GM10266 (cell line): Measurements from ENCODE around the gene GADD45A.
"Not testable (repeated sequence)": the region's sequence is repeated elsewhere in the genome, so short reads cannot be mapped to it uniquely, and the experiment has no call there.

Experiments used
- DNase-seq: peaks from one replicate; pipeline ENCODE4 v3.0.0; 2012; ENCODE audit errors: extremely low spot score
- TF ChIP-seq, protein P1 (sequence below): IDR thresholded peaks from 2 replicates; pipeline ENCODE4 v1.5.1; 2012; ENCODE audit warnings: mild to moderate bottlenecking, low read depth; ENCODE audit not compliant: control insufficient read depth, insufficient read depth; ENCODE audit errors: missing control alignments

The GADD45A gene

DNA sequence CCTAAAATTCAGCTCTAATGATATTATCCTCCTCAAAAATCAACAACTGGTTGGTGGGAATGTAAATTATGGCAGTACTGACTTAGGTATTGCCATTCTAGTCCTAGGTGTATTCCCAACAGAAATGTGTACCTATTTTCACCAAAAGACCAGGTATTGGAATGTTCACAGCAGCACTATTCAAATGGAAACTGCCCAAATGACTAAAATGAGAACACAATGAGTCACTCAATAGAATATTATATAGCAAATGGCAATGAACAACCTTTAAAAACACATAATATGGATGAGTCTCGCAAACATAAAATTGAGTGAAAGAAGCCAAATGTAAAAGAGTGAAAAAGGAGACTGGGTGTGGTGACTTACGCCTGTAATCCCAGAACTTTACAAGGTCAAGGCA lies 44.9 kb downstream of the GADD45A start:
- TF ChIP-seq, protein P1, sequence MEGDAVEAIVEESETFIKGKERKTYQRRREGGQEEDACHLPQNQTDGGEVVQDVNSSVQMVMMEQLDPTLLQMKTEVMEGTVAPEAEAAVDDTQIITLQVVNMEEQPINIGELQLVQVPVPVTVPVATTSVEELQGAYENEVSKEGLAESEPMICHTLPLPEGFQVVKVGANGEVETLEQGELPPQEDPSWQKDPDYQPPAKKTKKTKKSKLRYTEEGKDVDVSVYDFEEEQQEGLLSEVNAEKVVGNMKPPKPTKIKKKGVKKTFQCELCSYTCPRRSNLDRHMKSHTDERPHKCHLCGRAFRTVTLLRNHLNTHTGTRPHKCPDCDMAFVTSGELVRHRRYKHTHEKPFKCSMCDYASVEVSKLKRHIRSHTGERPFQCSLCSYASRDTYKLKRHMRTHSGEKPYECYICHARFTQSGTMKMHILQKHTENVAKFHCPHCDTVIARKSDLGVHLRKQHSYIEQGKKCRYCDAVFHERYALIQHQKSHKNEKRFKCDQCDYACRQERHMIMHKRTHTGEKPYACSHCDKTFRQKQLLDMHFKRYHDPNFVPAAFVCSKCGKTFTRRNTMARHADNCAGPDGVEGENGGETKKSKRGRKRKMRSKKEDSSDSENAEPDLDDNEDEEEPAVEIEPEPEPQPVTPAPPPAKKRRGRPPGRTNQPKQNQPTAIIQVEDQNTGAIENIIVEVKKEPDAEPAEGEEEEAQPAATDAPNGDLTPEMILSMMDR: no peak
- DNase-seq: no peak

DNA sequence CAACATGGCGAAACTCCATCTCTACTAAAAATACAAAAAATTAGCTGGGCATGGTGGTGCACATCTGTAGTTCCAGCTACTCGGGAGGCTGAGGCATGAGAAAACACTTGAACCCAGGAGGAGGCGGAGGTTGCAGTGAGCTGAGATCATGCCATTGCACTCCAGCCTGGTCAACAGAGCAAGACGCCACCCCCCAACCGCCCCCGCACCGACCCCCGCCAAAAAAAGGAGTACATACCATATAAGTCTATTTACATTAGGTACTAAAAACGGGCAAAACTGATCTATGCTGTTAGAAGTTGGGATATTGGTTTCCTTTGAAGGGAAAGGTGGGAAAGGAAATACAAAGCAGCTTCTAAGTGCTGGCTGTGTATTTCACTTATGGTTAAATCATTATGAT lies 45.3 kb downstream of the GADD45A start:
- not testable (repeated sequence) for DNase-seq

DNA sequence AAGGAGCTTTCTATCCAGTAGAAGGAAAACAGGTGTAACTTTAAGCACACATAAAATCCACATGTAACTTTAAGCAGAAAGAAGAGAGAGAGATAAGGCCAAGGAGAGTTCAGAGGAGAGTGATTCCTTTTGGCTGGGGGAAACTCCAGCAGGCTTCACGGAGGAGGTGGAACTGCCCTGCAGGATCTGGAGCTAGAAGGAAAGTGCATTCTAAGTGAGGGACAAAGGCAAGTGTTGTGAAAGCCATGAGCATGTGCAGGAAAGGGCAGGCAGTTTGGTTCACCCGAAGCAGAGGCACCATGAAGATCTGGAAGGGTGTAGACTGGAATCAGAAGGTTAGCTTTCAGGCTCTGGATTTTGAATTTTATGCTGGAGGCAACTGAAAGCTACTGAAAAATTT lies 46.3 kb downstream of the GADD45A start:
- no peak for DNase-seq
- TF ChIP-seq, protein P1: no peak

DNA sequence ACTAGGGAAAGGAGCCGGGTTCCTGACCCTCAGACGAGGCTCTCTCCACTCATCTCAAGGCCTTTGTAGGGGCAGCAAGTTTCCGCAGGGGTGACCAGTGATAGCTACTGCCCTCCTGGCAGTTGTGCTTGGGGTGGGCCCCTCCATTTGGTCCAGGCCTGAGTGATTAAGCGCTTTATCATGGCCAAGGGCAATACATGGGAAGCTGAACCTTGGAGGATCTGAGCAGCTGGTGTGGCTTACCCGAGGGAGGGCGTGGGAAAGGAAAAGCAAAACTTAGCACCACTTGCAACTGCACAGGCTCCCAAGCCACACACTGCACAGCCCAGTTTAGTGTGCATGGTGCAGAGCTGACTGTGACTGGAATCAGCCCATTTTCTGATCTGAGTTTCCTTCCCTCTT lies 47.8 kb downstream of the GADD45A start:
- peak; percentile 27 for DNase-seq
- TF ChIP-seq, protein P1: no peak

DNA sequence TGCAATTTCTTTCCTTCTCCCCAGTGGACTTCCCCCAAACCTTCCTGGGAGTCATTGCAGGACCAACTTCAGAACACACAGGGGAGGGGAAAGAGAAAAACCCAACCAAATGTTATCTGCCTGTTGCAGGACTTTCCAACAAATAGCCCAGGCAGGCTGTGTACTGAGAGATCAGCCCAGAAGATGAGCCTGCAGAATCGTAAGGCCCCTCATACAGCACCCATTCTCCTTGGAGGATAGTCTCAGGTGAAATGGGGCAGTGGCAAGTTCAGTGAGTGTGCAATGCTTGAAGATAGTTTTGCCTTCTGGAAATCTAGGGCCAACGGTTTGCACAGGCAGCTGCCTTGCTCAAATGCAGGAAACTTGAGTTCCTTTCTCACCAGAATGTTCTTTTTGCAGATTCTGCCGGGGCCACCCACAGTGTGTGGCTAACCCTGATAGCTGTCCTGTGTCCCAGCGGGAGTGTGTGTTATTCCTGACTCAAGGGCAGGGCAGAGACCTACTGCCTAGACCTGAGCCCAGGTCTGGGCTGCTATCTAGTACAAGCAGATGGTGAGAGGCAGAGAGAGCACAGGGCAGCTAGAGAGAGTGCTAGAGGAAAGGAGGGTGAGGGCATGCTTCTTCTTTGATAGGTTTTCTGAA lies 48.8 kb downstream of the GADD45A start:
- DNase-seq: no peak
- TF ChIP-seq, protein P1: no peak

DNA sequence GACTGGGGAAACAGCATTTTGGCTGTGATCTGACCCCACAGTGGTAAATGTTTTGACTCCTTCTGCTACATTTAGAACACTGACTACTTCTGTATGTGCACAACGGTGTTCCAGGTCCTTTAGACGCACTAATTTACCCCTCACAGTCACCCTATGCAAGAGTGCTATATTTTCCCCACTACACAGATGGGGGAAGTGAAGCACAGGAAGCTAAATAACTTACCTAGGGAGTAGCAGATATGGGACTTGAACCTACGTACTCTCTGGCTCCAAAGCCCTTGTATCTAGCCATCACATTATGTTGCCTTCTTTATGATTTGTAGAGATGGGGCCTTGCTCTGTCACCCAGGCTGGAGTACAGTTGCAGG lies 49.3 kb downstream of the GADD45A start:
- TF ChIP-seq, protein P1: no peak
- DNase-seq: no peak

DNA sequence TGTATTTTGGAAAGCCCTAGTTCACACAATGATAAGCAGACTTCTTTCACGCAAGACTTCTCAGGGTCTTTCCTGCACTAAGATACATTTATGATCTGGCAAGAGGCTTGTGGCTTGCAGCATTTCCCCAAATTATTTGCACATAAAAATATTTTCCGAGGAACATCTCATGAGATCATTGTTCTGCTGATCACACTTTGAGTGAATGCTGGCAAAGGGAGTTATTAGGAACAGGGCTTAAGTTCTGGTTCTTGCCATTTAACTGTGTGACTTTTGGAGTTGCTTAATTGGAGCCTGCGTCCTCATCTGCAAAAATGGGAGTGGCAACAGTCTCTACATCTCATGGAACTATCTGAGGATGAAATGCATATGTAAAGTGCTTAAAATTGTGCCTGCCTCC lies 50.2 kb downstream of the GADD45A start:
- DNase-seq: no peak
- TF ChIP-seq, protein P1: no peak

DNA sequence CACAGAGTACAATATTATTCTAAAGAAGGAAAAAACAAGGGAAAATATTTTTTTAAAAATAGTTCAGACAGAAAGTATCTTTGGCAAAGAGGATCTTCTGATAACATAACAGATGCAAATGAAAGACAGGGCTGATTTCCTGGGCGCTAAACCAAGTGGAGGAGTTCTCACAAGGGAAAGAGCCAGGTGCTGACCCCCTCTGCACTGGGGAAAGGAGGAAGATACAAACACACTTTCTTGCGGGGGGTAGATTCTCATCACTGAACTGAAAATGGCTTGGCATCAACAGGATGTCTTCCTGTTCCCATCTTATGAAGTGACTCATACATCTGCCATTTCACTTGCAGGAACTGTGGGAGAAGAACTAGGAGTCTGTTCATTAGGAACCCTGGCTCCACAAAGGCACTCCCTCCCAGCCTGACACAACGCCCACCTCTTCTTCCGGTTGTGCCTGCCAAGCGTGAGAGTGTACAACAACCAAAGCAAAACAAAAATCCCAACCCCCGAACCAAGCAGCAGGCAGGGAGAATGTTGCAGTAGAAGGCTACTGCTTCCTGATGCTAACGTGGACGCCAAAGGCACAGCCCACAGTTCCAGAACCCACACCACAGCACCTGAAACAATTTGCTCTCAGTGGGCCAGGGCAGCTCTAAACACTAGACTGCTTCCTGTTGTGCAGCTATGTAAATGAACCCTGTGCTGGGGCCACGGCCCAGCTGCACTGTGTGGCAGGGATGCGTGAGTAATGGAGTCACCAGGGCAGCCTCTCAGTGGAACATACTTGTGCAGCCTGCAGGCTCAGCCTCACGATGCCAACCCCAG lies 51.0 kb downstream of the GADD45A start:
- TF ChIP-seq, protein P1: no peak
- DNase-seq: peak; percentile 40
